Stimulated activated CD8-positive, alpha-beta memory T cell treated with anti-CD3 and anti-CD28 coated beads, Interleukin-4, amount 100 ng/mL, for 48 hours (primary cell): ENCODE data around the gene SPTLC2.
"Not testable (repeated sequence)": the region's sequence is repeated elsewhere in the genome, so short reads cannot be mapped to it uniquely, and the experiment has no call there.

Experiments
- DNase-seq: peaks from one replicate; pipeline ENCODE4 v3.0.0-alpha.2; 2020

Gene SPTLC2

DNA sequence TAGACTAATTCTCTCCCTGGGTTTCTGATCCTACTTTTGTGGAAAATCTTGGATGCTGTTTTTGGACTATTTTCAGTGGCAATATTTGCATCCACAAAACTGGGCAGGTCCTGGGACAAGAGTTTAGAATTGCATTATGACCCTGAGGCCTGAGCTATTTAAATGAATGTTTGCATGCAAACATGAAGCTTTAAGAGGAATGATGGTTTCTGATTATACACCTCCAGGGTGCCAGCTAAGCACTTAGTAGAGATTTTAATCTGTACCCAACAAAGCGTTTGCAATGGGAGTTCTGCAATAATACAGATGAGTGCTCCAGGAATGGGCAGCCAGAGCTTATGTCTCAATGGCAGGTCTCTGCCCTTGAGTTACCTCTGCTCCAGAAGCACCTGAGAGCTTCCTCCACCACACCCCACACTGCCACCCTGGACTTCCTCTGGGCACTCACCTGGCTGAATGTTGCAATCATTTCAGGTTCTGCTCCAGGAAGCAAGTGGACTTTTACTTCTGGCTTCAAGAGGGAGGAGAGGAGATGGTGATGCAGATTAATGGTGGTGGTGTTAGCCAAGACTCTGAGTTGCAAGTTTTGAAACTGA is 6.0 kb upstream of the SPTLC2 start:
- no peak for DNase-seq

DNA sequence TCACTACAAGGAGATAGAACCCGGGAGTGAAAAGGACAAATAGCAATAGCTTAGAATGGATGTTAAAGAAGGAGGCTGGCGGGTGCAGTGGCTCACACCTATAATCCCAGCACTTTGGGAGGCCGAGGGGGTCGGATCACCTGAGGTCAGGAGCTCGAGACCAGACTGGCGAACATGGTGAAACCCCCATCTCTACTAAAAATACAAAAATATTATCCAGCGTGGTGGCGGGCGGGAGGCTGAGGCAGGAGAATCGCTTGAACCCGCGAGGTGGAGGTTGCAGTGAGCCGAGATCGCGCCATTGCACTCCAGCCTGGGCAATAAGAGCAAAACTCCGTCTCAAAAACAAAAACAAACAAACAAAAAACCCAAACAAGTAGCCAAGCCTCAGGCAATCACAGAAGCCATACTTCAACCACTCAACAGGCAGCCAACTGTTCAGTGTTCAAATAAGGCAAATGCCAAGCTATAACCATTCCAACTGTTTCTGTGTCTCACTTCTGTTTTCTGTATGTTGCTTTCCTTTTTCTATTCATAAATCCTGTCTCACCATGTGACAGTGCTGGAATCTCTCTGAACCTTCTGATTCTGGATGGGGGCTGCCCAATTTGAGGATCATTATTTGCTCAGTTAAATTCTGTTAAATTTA is 3.9 kb upstream of the SPTLC2 start:
- DNase-seq, result no peak

DNA sequence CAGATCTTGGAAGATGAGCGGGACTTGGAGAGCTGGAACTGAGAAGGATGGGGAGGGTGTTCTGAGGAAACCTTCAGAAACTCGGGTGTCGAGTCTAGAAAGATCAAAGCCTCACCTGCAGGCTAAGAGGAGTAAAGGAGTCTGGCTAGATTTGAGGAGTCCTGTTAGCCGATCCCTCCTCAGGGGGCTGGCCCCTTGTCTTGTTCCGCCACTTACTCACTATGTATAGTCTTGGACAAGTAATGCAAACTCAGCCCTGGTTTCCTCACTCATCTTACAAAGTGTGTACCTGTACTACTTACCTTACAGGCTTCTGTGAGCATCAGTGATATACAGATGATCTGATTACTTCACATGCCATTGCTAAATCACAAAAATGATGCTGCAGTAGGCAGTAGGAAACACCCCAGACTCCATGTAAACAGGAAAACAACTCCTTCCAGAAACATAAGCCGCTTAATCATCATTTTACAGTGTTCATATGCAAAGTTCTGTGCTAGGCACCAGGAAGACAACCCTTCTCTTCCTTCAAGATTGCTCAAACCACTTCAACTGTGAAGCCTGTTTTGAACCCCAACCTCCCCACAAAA is 2.0 kb upstream of the SPTLC2 start:
- DNase-seq, result no peak

DNA sequence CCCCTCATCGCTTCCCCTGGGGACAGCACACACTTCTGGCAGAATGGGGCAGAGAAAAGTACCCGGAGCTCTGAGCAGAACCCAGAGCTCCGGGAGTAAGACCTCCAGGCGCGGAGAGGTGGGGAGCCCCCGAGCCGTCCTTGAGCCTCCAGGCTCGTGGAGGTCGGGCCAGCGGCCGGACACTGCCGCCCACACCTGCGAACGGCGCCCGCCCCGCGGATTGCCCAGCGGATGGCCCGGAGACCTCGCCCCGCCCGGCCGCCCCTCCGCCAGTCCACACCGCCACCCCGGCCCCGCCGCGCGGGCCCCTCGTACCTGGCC is 344 bp downstream of the SPTLC2 start:
- DNase-seq, result peak; percentile 28

DNA sequence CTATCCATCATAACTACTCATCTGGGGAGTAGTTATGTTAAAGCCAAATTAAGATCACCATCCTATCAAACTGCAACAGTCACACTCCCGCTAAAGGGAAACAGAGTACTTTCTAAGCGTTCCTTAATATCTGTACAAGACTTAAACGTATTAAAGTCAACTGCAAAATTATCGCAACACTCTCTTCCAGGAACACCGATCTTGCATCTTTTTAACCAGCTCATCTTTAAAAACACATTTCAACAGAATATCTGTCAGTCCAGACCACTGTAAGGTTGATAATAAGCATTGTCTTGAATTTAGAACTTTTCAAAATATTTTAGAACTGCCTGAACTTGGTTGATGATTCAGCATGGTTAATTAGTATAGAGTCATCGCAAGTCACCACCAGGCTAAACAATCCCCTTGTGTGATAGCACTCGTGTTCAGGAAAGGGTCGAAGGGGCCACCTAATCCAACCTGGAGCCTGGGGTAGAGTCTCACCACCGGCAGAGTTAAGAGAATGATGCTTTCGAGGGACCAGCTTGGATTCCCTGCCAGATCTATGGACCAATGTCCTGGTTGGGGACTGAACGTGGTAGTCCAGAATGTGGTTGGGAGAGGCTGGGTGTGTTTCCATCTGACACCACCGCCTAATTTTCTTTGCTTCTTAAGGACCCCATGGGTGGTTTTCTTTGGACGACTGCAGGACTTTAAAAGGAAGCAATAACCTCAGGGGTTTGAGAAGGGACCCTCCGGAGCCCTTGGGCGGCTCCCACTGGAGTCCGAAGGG is 890 bp downstream of the SPTLC2 start:
- DNase-seq, result peak; percentile 40

DNA sequence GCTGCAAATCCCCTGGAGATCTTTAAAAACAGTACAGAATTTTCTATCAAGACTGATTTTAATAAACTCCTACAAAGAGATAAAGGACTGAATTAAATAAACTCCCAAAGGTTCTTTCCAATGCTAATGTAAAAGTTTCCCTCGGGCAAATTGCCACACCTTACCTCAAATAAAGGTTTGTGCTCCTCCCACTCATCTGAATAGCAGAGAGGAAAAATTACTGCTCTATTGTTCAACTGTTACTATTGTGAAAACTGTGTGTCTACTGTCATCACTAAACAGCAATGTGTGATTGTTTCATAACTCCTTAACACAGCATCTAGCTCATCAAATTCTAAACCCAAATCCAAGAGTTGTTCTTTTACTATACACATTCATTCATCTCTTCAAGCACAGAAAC is 3.2 kb downstream of the SPTLC2 start:
- no peak for DNase-seq

DNA sequence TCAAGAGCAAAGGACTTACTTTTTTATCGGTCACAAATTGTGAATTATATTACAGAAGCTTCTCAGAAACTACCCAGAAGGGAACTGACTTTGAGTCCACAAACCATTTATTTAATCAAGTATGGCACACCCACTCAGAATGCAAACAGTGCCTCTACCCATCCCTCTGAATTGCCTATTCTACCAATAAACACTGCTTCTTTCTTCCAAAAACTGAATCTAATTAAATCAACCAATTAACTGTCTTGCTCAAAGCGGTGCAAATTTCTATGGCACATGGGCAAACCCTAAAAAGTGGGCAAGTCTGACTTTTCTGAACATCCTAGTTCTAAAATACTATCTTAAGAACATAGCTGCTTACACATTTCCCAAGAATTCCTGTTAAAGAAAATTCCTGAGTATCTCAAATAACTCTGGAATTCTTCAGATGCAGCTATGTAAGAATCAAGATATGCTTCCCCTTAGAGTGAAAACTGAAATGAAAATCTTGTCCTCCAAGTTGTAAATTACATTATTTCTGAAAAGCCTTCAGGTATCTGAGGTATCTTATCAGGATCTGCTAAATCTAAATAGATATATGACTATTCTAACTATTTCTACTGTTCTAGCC is 4.3 kb downstream of the SPTLC2 start:
- no peak for DNase-seq

DNA sequence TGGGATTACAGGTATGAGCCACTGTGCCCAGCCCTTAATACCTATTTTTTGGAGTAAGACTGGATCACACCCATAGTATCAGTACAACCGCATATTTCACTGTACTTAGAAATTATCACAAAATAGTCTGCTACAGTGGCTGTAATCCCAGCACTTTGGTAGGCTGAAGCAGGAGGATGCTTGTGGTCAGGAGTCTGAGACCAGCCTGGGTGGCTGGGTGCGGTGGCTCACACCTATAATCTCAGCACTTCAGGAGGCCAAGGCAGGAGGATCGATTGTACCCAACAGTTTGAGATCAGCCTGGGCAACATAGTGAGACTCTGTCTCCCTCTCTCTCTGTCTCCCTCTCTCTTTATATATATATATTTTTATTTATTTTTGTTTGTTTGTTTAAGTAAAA is 5.9 kb downstream of the SPTLC2 start:
- no peak for DNase-seq

DNA sequence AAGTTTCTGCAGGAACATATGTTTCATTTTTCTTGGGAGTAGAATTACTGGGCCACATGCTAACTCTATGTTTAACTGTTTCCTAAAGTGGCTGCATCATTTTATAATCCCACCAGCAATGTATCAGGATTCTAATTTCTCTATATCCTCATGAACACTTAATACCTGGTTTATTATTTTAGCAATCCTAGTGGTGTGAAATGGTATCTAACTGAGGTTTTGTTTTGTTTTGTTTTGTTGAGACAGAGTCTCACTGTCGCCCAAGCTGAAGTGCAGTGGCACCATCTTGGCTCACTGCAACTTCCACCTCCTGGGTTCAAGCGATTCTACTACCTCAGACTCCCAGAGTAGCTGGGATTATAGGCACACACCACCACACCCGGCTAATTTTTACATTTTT is 6.5 kb downstream of the SPTLC2 start:
- DNase-seq, result no peak

DNA sequence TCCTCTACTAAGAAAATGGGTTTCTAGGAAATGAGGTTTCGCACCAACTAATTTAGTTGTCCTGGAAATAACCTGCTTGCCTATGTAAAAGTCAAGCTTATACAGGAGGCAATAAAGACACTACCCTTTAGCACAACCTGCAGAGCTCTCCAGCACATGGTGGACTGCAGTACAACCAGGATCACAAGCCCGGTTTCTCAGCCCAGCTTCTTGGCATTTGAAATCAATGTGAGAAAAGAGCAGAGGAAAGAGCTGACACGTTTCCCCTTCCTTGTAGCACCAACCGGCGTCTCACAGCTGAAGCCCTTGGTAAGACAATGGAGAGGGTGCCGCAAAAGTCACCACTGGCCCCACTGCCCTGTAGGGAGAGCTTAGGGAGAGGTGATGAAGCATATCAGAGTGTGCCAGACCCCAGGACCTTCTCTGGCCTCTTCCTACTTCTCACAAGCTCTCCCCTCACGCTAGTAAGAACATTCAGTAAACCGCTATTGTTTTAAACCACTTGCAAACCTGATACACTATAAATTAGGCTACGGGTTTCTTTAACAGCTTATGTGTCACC is 8.6 kb downstream of the SPTLC2 start:
- peak; percentile 26 for DNase-seq

DNA sequence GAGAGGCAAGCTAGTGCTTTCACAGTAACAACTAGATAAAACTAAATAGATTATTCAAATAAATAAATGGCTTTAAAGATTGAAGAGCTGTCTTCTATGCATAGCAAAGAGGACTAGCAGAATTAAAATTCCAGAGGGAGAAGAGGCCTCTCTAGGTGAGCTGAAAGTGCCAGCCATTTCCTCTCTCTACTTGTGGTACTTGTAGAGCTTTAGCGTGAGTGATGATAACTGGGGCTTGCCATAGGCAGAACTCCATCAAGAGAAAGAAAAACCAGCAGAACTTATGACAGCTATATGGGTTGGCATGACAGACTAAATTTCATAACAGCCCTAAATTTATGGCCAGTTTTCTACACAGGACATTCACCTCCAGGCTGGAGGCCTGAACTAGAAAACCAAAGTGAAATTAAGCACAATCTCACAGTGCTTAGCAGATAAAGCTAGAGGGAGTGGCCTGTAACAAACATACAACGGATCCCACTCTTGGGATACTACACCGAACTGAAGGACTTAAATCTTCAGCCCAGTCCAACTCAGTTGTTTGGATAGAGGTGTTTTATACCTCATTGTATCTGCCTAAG is 11.0 kb downstream of the SPTLC2 start:
- no peak for DNase-seq

DNA sequence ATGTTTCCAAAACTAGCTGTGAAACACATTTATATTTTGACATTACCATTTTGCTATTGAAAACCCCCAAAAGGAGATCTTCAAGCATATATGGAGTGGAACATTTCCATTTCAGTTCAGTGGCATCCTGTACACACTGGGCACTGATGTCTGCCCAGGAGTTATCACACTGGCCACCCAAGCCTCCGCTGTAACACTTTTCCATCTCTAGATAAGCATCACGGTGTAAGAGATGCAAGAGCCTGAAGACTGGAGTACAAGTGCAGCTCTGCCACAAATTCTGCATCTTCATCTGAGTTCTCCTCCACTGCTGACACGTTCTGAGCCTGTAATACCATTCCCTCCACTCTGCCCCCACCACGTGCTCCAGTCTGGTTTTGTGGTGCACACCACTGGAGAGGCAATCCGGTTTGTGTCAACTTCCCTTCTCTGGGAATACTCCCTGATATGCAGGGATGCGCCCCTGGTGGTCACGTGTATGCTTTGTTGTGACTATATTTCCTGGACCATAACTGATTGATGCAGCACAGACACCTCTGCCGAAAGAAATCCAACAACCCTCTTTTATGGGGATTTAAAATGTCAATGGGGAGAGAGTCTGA is 12.7 kb downstream of the SPTLC2 start:
- DNase-seq, result no peak

DNA sequence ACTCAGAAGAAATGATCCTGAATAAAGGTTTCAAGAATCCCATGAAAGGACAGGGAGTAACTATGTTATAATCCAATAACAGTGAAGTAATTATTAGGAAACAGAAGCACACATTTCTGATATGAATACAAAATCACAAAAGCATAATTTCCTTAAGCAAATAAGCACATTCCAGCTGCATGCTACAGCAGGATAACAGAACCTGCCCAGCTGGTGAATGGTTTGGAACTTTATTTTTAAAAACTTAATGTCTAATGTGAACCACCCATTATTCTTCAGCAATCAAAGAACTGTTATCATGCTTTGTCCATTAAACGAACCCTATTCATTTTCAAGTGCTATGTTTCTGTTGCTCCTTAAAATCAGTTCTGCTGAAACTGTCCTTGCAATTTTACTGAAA is 13.4 kb downstream of the SPTLC2 start:
- no peak for DNase-seq

DNA sequence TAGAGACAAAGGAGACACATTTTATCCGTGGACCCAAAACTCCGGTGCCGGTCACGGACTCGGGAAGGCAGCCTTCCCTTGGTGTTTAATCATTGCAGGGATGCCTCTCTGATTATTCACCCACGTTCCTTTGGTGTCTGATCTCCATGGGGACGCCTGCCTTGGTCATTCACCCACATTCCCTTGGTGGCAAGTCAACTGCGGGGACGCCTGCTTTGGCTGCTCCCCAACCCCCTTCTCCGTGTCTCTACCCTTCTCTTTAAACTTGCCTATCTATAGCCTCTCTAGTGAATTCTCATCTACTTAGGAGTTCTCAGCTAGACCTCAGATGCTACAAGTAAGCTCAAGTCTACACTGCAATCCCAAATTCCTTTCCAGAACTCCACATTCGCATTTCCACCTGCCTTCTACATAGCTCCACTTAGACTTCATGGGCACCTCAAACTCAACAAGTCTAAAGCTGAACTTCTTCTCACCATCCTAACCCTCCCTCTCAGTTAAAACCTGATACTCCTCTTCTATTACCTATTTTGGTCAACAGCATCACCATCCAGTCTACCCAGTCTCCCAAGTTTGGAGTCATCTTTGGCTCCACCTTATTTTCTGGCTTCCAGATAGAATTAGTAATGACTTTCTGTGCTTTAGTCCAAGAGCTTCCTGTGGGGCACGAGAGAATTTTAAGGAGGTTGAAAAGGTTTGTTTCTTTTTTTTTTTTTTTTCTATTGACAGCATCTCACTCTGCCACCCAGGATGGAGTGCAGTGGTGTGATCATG is 14.4 kb downstream of the SPTLC2 start:
- DNase-seq, result no peak

DNA sequence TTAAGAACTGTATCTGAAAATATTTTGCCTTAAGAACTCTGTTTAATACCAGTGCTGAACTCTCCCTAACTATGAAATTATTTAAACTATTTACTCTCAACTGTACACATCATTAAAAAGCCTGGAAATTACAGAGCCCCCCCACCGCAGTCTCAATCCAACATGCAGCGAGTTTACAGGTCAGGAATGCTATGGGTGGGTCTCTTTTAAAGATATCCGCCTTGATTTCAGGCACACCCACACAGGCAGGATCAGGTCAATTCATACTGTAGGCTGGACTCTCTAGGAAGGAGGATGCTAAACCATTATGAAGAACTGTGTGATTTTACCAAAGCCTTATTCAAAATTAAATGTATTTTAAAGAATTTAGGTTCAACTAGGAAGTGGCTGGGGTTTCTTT is 16.5 kb downstream of the SPTLC2 start:
- no peak for DNase-seq

DNA sequence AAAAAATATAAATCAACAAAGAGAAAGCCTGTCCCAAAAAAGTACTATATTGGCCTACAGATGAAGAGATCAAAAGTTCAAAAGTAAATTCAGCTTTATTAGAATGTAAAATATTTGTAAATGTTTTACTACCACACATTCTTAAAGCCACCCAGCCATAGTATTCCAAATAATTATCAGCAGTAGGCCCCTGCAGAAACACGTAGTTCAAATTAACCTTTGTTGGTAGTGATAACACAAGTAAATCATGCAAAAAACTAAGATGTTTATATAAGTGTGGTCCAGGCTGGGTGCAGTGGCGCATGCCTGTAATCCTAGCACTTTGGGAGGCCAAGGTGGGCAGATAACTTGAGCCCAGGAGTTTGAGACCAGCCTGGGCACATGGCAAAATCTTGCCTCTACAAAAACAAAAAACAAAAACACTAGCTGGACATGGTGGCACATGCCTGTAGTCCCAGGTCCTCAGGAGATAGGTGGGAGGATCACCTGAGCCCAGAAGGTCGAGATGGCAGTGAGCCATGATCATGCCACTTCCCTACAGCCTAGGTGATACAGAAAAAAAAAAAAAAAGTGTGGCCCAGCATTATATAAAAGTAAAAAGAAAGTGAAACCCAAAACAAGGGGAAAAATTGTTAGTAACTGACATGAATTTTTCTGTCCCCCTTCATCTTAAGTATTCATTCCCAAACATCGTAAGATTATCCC is 17.9 kb downstream of the SPTLC2 start:
- DNase-seq, result no peak

DNA sequence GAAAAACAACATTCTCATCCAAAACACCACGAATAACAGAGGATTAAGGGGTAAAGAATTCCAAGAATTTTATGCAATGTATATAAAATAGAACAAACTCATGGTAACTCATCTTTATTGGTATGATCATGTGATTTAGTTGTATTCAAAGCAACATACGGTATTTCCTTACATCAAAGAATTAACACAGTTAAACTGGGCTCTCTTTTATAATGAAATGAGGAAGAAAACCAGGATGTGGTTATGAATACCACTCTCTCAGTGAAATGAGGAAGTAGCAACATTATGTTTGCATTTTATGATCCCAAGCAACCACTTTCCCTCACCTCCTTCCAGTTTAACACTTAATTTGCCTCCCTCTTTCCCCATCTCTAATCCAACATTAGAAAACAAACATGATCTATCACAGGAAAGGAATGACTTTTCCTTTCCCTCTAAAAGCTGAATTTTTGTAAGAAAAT is 22.9 kb downstream of the SPTLC2 start:
- no peak for DNase-seq

DNA sequence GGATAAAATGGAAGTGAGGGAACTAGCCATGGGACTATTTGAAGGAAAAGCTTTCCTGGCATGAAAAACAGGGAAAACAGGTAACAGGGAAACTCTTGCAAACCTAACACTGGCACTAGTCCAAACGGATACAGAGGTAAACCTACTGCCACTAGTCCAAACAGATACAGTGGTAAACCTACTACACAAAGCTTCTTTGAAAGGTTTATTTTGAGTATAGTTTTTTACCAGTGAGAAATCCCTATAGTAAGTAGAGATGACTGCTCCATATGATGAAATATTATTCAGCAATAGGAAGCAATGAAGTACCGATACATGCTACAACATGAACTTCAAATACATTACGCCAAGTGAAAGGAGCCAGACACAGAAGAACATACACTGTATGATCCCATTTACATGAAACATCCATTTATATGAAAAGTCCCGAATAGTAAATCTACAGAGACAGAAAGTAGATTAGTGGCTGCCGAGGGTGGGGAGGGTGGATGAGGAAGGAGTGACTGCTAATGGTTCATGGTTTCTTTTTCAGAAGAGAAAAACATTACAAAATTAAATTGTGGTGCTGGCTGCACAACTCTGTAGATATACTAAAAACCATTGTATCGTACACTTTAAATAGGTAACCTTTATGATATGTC is 25.5 kb downstream of the SPTLC2 start:
- no peak for DNase-seq

DNA sequence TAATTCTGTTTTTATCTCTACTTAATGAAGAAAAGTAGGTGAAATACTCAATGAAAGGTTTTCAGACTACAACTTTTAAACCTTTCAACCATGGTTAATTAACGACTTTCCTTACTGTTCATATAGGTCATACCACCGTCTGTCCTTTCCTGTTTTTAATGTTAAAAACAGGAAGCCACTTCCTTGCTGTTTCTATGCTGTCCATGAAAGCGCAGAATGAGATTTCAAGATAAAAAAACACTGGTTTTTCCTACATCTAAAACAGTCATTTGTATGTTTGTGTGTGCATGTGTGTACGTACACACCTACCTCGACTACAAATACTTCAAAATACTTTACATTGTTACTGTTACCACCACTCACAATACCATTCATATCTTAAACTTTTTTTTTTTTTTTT is 27.3 kb downstream of the SPTLC2 start:
- no peak for DNase-seq

DNA sequence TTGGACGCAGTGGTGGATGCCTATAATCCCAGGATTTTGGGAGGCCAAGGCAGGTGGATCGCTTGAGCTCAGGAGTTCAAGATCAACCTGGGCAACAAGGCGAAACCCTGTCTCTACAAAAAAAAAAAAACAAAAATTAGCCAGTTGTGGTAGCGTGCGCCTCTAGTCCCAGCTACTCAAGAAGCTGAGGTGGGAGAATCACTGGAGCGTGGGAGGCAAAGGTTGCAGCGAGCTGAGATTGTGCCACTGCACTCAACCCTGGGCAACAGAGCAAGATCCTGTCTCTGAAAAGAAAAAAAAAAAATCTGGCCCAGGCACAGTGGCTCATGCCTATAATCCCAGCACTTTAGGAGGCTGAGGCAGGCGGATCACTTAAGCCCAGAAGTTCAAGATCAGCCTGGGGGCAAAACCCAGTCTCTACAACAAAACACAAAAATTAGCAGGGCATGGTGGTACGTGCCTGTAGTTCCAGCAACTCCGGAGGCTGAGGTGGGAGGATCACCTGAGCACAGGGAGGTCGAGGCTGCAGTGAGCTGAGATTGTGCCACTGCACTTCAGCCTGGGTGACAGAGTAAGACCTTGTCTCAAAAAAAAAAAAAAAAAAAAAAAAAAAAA is 27.9 kb downstream of the SPTLC2 start:
- DNase-seq, result not testable (repeated sequence)
